GM12878 (cell line): Measurements from ENCODE around the gene MTFMT. TPM values are rescaled to one million over a fixed set of nuclear protein-coding genes. Genes with fewer than 3 reads are reported as not detected.
A peak's percentile ranks its signal among the peaks of the same experiment; 100 is the strongest.

ENCODE experiments used
- ATAC-seq: fragments of 200-7000 bp; cut with Tn5 transposase; 3 replicates; pipeline ENCODE4 v1.9.1; 2020; ENCODE audit warnings: mild to moderate bottlenecking, moderate library complexity
- BruUV-seq: library from RNA; stranded (reverse); fragments of 400-500 nt; replicated peaks from 2 replicates; lab custom pipeline; 2021; lab: Mats Ljungman, UMichigan
- CTCF ChIA-PET: fragments of 300-600 bp; sonication (Branson Sonifier 250); formaldehyde crosslinking; extraction: SDS; loops from one replicate; lab custom pipeline; 2021; ENCODE audit warnings: inconsistent platforms; lab: Yijun Ruan, JAX
- POLR2A ChIA-PET: fragments of 350-600 bp; formaldehyde crosslinking; extraction: SDS; loops from one replicate; lab custom pipeline; 2021; ENCODE audit warnings: inconsistent platforms; lab: Charles Lee
- RAD21 ChIA-PET: fragments of 300-600 bp; sonication (Branson Sonifier 250); formaldehyde crosslinking; loops from one replicate; lab custom pipeline; 2023; ENCODE audit warnings: antibody characterized with exemption; ENCODE audit not compliant: unreplicated experiment; lab: Charles Lee
- SMC1A ChIA-PET: fragments of 300-600 bp; sonication (Branson Sonifier 250); formaldehyde crosslinking; loops from one replicate; lab custom pipeline; 2023; ENCODE audit not compliant: unreplicated experiment, uncharacterized antibody; lab: Charles Lee
- DNase-seq: peaks from one replicate; pipeline ENCODE4 v3.0.0-alpha.2; 2011; ENCODE audit warnings: low read depth, low spot score
- FAIRE-seq: peaks from 3 replicates; lab custom pipeline; 2011; peaks lifted over from hg19 to GRCh38; lab: Jason Lieb, UNC
- H2AFZ ChIP-seq: 2 replicates; pipeline ENCODE4 v1.6.0; 2011; ENCODE audit warnings: low read depth, low read length, control low read depth; ENCODE audit not compliant: control insufficient read depth
- H3K27ac ChIP-seq: 2 replicates; pipeline ENCODE4 v1.5.1; 2011; ENCODE audit warnings: control low read depth; ENCODE audit not compliant: control insufficient read depth, insufficient read depth
- H3K27me3 ChIP-seq, 2 experiments: replicated peaks in 1 of 2; 2 replicates each; pipeline versions ENCODE4 v1.6.0 to v1.6.1; 2011; ENCODE audit warnings: low read length in 1 of 2; ENCODE audit not compliant: control insufficient read depth in 2 of 2, insufficient read depth in 2 of 2
- H3K36me3 ChIP-seq, 2 experiments: 2 replicates each; pipeline ENCODE4 v1.5.1; 2011; ENCODE audit warnings: low read length in 1 of 2; ENCODE audit not compliant: control insufficient read depth in 2 of 2, insufficient read depth in 2 of 2
- H3K4me1 ChIP-seq: 2 replicates; pipeline ENCODE4 v1.6.1; 2011; ENCODE audit warnings: mild to moderate bottlenecking, low read length, moderate library complexity, mixed read lengths; ENCODE audit not compliant: control insufficient read depth, insufficient read depth
- H3K4me2 ChIP-seq: 2 replicates; pipeline ENCODE4 v1.6.0; 2011; ENCODE audit warnings: control low read depth; ENCODE audit not compliant: control insufficient read depth, insufficient read depth
- H3K4me3 ChIP-seq: fragments of 200-600 bp; sonication (generic); 2 replicates; pipeline ENCODE4 v1.5.1; 2016
- H3K79me2 ChIP-seq: 2 replicates; pipeline ENCODE4 v1.6.0; 2011; ENCODE audit warnings: low read length; ENCODE audit not compliant: control insufficient read depth, insufficient read depth
- H3K9ac ChIP-seq: 2 replicates; pipeline ENCODE4 v1.8.0; 2011; ENCODE audit warnings: low read length, control low read depth, mixed read lengths; ENCODE audit not compliant: control insufficient read depth, insufficient read depth
- H3K9me3 ChIP-seq: replicated peaks from 3 replicates; pipeline ENCODE4 v1.5.1; 2011; ENCODE audit warnings: mild to moderate bottlenecking, low read length; ENCODE audit not compliant: control insufficient read depth, insufficient read depth
- H4K20me1 ChIP-seq: 2 replicates; pipeline ENCODE4 v1.6.0; 2011; ENCODE audit not compliant: control insufficient read depth, insufficient read depth
- BCL11A ChIP-seq: IDR thresholded peaks from 2 replicates; pipeline ENCODE4 v1.6.1; 2011; ENCODE audit warnings: low read depth, low read length
- BCL3 ChIP-seq: IDR thresholded peaks from 2 replicates; pipeline ENCODE4 v1.6.1; 2011; ENCODE audit warnings: borderline replicate concordance, low read depth, mild to moderate bottlenecking, moderate library complexity, low read length; ENCODE audit not compliant: insufficient read depth, poor library complexity, severe bottlenecking
- EP300 ChIP-seq, 2 experiments: fragments of 150-350 bp in 1 of 2; IDR thresholded peaks; 2 replicates each; pipeline ENCODE4 v1.6.1; 2011 to 2012; ENCODE audit warnings: low read depth in 2 of 2, low read length in 2 of 2, borderline replicate concordance in 1 of 2, improper control_type of control experiment in 1 of 2, inconsistent platforms in 1 of 2; ENCODE audit not compliant: control insufficient read depth in 1 of 2
- MTA3 ChIP-seq: IDR thresholded peaks from 2 replicates; pipeline ENCODE4 v1.6.1; 2012; ENCODE audit warnings: low read length, inconsistent platforms, borderline replicate concordance
- PKNOX1 ChIP-seq: fragments of 450-650 bp; IDR thresholded peaks from 2 replicates; pipeline ENCODE4 v1.6.1; 2016; ENCODE audit warnings: mild to moderate bottlenecking
- SPI1 ChIP-seq: IDR thresholded peaks from 2 replicates; pipeline ENCODE4 v1.6.1; 2011; ENCODE audit warnings: low read depth, mild to moderate bottlenecking, low read length, moderate library complexity, borderline replicate concordance; ENCODE audit not compliant: insufficient read depth
- ZBED1 ChIP-seq: IDR thresholded peaks from 2 replicates; pipeline ENCODE4 v1.6.1; 2016; ENCODE audit warnings: borderline replicate concordance
- ZBTB33 ChIP-seq: fragments of 450-650 bp; IDR thresholded peaks from 2 replicates; pipeline ENCODE4 v1.6.1; 2017; ENCODE audit warnings: mild to moderate bottlenecking
- ZBTB4 ChIP-seq: fragments of 450-650 bp; formaldehyde crosslinking; IDR thresholded peaks from 2 replicates; pipeline ENCODE4 v1.4.0; 2022; ENCODE audit warnings: mild to moderate bottlenecking, moderate library complexity
- WGBS: methylation state at CpG from one replicate; pipeline ENCODE4 v1.1.6; 2016; ENCODE audit warnings: low lambda C conversion rate; ENCODE audit not compliant: insufficient replicate concordance, insufficient coverage; ENCODE audit errors: missing lambda C conversion rate; 5-methylcytosine and 5-hydroxymethylcytosine counted together
- in situ Hi-C: fragments of 300-500 bp; cut with MboI; formaldehyde crosslinking; loops from 9 replicates; pipeline ENCODE4 v1.14.3; 2018; ENCODE audit warnings: mixed read lengths
- intact Hi-C: fragments of 100-400 bp; cut with micrococcal nuclease; formaldehyde crosslinking; loops from one replicate; pipeline ENCODE4 v1.14.2; 2022; ENCODE audit not compliant: unreplicated experiment
- polyA plus RNA-seq, 11 experiments: library from polyadenylated mRNA; depleted of rRNA in 4 of 11; unstranded in 6 of 11; stranded (reverse) in 5 of 11; fragments of >200 nt; fragmentation: Nextera tagmentation in 4 of 11; fragmentation: Illumina TruSeq in 1 of 11; extraction: Ambion mirVana in 4 of 11; extraction: Trizol in 1 of 11; gene quantifications; 1 replicate in 1 of 11; 2 replicates in 10 of 11; pipeline versions ENCODE4 v1.2.1 to v1.2.3, GENCODE V29; 2011 to 2016; ENCODE audit warnings: inconsistent platforms in 2 of 11, missing spikeins in 2 of 11, low read depth in 1 of 11
- total RNA-seq, 4 experiments: library from RNA; depleted of rRNA in 3 of 4; stranded (reverse); fragments of >200 nt in 3 of 4; fragmentation: Illumina TruSeq in 1 of 4; extraction: Trizol in 1 of 4; gene quantifications; 2 replicates each; pipeline versions ENCODE4 v1.2.1 to v1.2.3, GENCODE V29; 2013 to 2021

The MTFMT gene
- total and polyA plus RNA-seq, 10 of the 15 experiments (the other 5 are each of a cell fraction or from before 2014, with no cell fraction given), result 1.7 to 29.8 (median 17.4) TPM

- H3K36me3 ChIP-seq, result no peaks in the 10 kb centered on the region
- H3K4me1 ChIP-seq, result 0 out of 2 replicates have a peak, but pooled peaks cover 2% of the 10 kb centered on the region
- H4K20me1 ChIP-seq, result no peaks in the 10 kb centered on the region
- no peaks in the 10 kb centered on the region for H3K9me3 ChIP-seq
- FAIRE-seq (no peak), DNase-seq (no peak), ATAC-seq (peak; percentile 63)
- ChIA-PET CTCF (interaction anchor here (0.6 to 3.3 kb wide), 27 partner anchors 9 to 350 kb away, joined by 3 to 38 read pairs (median 4); partner anchors contain the start of genes CLPX, KBTBD13, RNU5B-1 and SLC51B), RAD21 (interaction anchor here (0.6 to 2.2 kb wide), 10 partner anchors 9 to 264 kb away, joined by 3 to 20 read pairs (median 6); partner anchors contain the start of genes KBTBD13 and SLC51B), SMC1A (interaction anchor here (1.0 to 2.8 kb wide), 10 partner anchors 9 to 237 kb away, joined by 3 to 28 read pairs (median 3); partner anchors contain the start of gene SLC51B), POLR2A (no interaction called here)
- no peak overlapping the region for H3K27ac ChIP-seq
- intact Hi-C loops (loop anchor here (5.0 kb wide), 1 partner anchor 302 kb away; no protein-coding TSS in a partner anchor), in situ Hi-C loops (no loop called here)
- TF ChIP-seq BCL11A, result no peak
- TF ChIP-seq SPI1, result 0 out of 2 replicates have a peak, but pooled peaks have one; percentile 25
- no peak for TF ChIP-seq BCL3
- TF ChIP-seq EP300 (IDR thresholded peaks at IDR 0.05; ENCODE audit: borderline replicate concordance in 1 of 2, control insufficient read depth in 1 of 2, low read depth in 2 of 2, low read length in 2 of 2), result no peak
- no peak for TF ChIP-seq MTA3
- no peak for TF ChIP-seq ZBED1
- TF ChIP-seq PKNOX1, result no peak
- TF ChIP-seq ZBTB33, result no peak
- TF ChIP-seq ZBTB4 (CRISPR knock-in tag), result no peak
- no peaks in the 10 kb centered on the region for H3K27me3 ChIP-seq
- H3K4me3 ChIP-seq, result no peak overlapping the region
- H3K4me2 ChIP-seq, result 0 out of 2 replicates have a peak overlapping the region, but pooled peaks have one; percentile 13
- BruUV-seq, result no TSS peak
- 30% methylated on average over 11 of the region's 11 CpGs for WGBS
- H3K79me2 ChIP-seq, result no peaks in the 10 kb centered on the region
- H3K9ac ChIP-seq, result no peak overlapping the region
- H2AFZ ChIP-seq, result no peak overlapping the region
These were observed 5.3 kb upstream of the MTFMT start for GRCh38 chr15:65034719-65035118.
